ENCODE data around the gene FAM219A. TPM values are rescaled to one million over a fixed set of nuclear protein-coding genes. Genes with fewer than 3 reads are reported as not detected.

The FAM219A gene
- polyA plus RNA-seq, 3 donors = 0.61 to 15.3 (median 1.2) TPM

GRCh38 chr9:34458959-34459340 is 580 bp upstream of the FAM219A start:
- H3K79me2 ChIP-seq (ENCODE audit: insufficient read depth, low read length) = peaks cover 15% of the 10 kb centered on the region
- H3K4me2 ChIP-seq (replicated peaks; ENCODE audit: extremely low read depth, low read length, poor library complexity, severe bottlenecking) = peak overlapping the region; percentile 99
- peaks cover 34% of the 10 kb centered on the region for H3K4me1 Mint-ChIP-seq
- H3K36me3 Mint-ChIP-seq = no peaks in the 10 kb centered on the region
- H4K20me1 ChIP-seq (ENCODE audit: insufficient read depth, low read length) = peaks cover 23% of the 10 kb centered on the region
- peaks cover 0 to 4% (median 2%) of the 10 kb centered on the region in 7 donors for H3K9me3 Mint-ChIP-seq
- H3K36me3 ChIP-seq (replicated peaks in 1 of 2; ENCODE audit: control insufficient read depth in 1 of 2, insufficient read depth in 2 of 2, low read length in 2 of 2) = no peaks in the 10 kb centered on the region
- peaks cover 28 to 29% of the 10 kb centered on the region in 2 donors for H3K4me1 ChIP-seq (ENCODE audit: control insufficient read depth in 1 of 2, insufficient read depth in 2 of 2, low read length in 2 of 2)
- no peaks in the 10 kb centered on the region for H3K9me3 ChIP-seq (replicated peaks in 1 of 2; ENCODE audit: control insufficient read depth in 1 of 2, insufficient read depth in 1 of 2, low read length in 2 of 2)
- DNase-seq = no peak
- H3K27ac Mint-ChIP-seq = peak overlapping the region in 4 of 7 donors; percentile 64 to 83 (median 78)
- H3K27me3 ChIP-seq (ENCODE audit: control insufficient read depth in 2 of 2, insufficient read depth in 2 of 2, low read length in 2 of 2) = peaks cover 2 to 15% of the 10 kb centered on the region in 2 donors
- H3K9ac ChIP-seq (ENCODE audit: insufficient read depth, low read length, poor library complexity, severe bottlenecking) = no peak overlapping the region
- WGBS (ENCODE audit: insufficient coverage) = 23% methylated on average over 11 of the region's 11 CpGs
- no peak for TF ChIP-seq CTCF (IDR thresholded peaks at IDR 0.05)
- intact Hi-C loops (cut with micrococcal nuclease) = loop anchor here (5.0 to 10.0 kb wide), 5 partner anchors 63 to 156 kb away; partner anchors contain the start of genes RPP25L (in 2 of the 2), ENHO (in 1 of the 2) and MYORG (in 1 of the 2)
- H2AFZ ChIP-seq (ENCODE audit: insufficient read depth, low read depth, low read length, poor library complexity, severe bottlenecking) = peak overlapping the region; percentile 17
- H3K27me3 Mint-ChIP-seq (ENCODE audit: low read depth in 3 of 3) = peaks cover 23 to 32% (median 27%) of the 10 kb centered on the region in 3 donors
- no peak overlapping the region for H3K27ac ChIP-seq (ENCODE audit: low read depth in 1 of 2, low read length in 2 of 2)
- peak overlapping the region in 1 of 3 experiments; percentile 79 for H3K4me3 ChIP-seq (replicated peaks in 1 of 3; ENCODE audit: low read depth in 2 of 3, low read length in 3 of 3)
- H3K4me3 Mint-ChIP-seq = peak overlapping the region; percentile 83 to 92

- peak overlapping the region in 5 of 7 donors; percentile 47 to 86 (median 71) for H3K27ac Mint-ChIP-seq
- H3K36me3 Mint-ChIP-seq = no peaks in the 10 kb centered on the region
- Histone ChIP-seq H2AFZ (ENCODE audit: insufficient read depth, low read depth, low read length, poor library complexity, severe bottlenecking) (peak overlapping the region; percentile 89), H3K9ac (ENCODE audit: insufficient read depth, low read length, poor library complexity, severe bottlenecking) (peak overlapping the region; percentile 65), H4K20me1 (ENCODE audit: insufficient read depth, low read length) (peaks cover 35% of the 10 kb centered on the region), H3K9me3 (replicated peaks in 1 of 2; ENCODE audit: control insufficient read depth in 1 of 2, insufficient read depth in 1 of 2, low read length in 2 of 2) (no peaks in the 10 kb centered on the region), H3K79me2 (ENCODE audit: insufficient read depth, low read length) (peaks cover 15% of the 10 kb centered on the region), H3K4me2 (replicated peaks; ENCODE audit: extremely low read depth, low read length, poor library complexity, severe bottlenecking) (peak overlapping the region; percentile 99), H3K4me3 (replicated peaks in 1 of 3; ENCODE audit: low read depth in 2 of 3, low read length in 3 of 3) (peak overlapping the region; percentile 47 to 79 (median 61)), H3K27ac (ENCODE audit: low read depth in 1 of 2, low read length in 2 of 2) (peak overlapping the region in 1 of 2 donors; percentile 38), H3K36me3 (replicated peaks in 1 of 2; ENCODE audit: control insufficient read depth in 1 of 2, insufficient read depth in 2 of 2, low read length in 2 of 2) (no peaks in the 10 kb centered on the region), H3K4me1 (ENCODE audit: control insufficient read depth in 1 of 2, insufficient read depth in 2 of 2, low read length in 2 of 2) (peaks cover 28 to 29% of the 10 kb centered on the region in 2 donors), H3K27me3 (ENCODE audit: control insufficient read depth in 2 of 2, insufficient read depth in 2 of 2, low read length in 2 of 2) (peaks cover 2 to 15% of the 10 kb centered on the region in 2 donors)
- 25% methylated on average over 47 of the region's 48 CpGs for WGBS (ENCODE audit: insufficient coverage)
- H3K4me1 Mint-ChIP-seq = peaks cover 34% of the 10 kb centered on the region
- H3K9me3 Mint-ChIP-seq = peaks cover 0 to 4% (median 2%) of the 10 kb centered on the region in 7 donors
- intact Hi-C loops (cut with micrococcal nuclease) = loop anchor here (5.0 to 10.0 kb wide), 5 partner anchors 65 to 157 kb away; partner anchors contain the start of genes RPP25L (in 2 of the 2), ENHO (in 1 of the 2) and MYORG (in 1 of the 2)
- DNase-seq = peak in 1 of 3 donors; percentile 13
- H3K27me3 Mint-ChIP-seq (ENCODE audit: low read depth in 3 of 3) = peaks cover 23 to 29% (median 25%) of the 10 kb centered on the region in 3 donors
- H3K4me3 Mint-ChIP-seq = peak overlapping the region; percentile 92 to 97
- no peak for TF ChIP-seq CTCF (IDR thresholded peaks at IDR 0.05)
Observed at GRCh38 chr9:34457266-34458012, 931 bp downstream of the FAM219A start.

All from CD14-positive monocyte (primary cell).